ENCODE results near the gene LEMD1.
A peak's percentile ranks its signal among the peaks of the same experiment; 100 is the strongest.
"Not testable (repeated sequence)": the region's sequence is repeated elsewhere in the genome, so short reads cannot be mapped to it uniquely, and the experiment has no call there.

The LEMD1 gene

DNA sequence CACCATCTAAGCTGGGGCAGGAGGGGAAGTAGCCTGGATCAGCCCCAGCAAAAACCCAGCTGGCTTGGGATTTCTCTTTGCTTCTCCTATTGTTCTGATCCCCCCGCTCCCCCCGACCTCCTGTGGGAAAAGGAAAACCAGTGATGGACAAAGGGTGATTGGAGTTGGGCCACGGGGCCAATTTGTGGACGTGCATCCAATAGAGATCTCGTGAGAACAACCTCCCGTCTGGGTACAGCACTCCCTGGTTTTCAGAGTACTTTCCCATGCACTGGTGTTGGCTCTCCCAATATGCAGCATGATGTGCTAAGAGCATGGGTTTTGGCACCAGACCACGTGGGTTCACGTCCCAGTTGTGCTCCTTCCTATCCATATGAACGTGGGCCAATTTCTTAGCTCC lies 25.0 kb upstream of the LEMD1 start:
- no peak for DNase-seq

DNA sequence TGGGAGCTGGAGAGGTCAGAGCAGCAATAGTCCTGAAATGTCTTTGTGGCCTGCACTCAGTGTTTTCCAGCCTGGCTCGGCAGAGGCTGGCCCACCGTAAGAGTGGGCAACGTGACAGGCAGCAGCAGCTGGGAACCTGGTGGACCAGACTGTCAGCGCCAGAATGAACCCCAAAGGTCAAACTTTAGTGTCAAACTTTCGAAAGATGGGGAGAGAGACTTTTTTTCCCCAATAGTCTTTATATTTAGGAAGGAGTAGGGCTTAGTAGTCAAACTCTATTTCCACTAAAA lies 23.7 kb upstream of the LEMD1 start:
- no peak for DNase-seq

- DNase-seq: peak; percentile 44
Measured at GRCh38 chr1:205444931-205445645, 23.2 kb upstream of the LEMD1 start.

GRCh38 chr1:205444300-205444930 lies 22.6 kb upstream of the LEMD1 start:
- DNase-seq: no peak

DNA sequence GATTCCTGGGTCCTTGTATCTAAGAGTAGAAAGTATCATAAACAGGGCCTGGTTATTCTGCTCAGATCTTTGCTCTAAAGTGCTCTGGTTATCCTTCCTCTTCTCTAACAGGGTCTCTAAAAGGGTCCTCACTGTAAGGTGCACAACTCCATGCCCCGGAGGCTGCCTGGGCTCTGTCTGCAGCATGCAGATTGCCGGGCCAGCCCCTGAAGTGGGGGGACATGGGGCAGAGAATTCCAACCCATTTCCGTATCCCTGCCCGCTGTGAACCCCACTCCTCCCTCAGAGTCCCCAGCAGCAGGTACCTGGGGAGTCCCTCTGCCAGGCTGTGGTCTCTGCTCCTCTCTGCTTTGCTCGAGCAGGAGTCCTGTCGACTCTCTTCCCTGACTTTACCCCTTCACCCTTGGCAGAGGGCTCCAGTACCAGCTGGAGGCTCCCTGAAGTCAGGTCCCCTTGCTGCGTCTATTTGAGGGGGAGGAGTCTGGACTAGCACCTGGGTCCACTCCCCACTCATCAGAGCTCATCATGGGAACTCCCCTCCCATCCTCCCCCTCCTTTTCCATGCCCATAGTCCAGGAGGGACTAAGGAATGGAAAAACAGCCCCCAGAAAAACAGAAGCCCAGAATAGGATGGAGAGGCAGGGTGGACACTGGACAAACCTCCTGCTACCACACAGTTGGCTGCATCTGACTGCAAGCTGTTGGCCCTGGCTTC lies 21.9 kb upstream of the LEMD1 start:
- no peak for DNase-seq

GRCh38 chr1:205442051-205442725 lies 20.3 kb upstream of the LEMD1 start:
- DNase-seq: no peak

DNA sequence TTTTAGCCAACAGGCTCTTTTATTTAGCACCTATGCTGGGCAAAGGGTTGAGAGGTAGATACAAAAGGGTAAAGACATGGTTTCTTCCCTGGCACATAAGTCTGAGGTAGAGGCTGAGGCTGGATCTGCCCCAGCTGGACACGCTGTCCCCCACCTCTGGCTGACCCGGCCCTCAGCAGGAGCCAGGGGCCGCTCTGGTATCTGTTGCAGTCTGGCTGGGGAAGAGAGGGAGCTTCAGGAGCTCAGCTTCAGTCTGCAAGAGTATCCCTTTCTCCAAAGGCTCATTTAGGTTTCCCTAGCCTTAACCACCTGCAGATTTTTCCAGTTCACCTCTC lies 19.8 kb upstream of the LEMD1 start:
- DNase-seq: no peak

DNA sequence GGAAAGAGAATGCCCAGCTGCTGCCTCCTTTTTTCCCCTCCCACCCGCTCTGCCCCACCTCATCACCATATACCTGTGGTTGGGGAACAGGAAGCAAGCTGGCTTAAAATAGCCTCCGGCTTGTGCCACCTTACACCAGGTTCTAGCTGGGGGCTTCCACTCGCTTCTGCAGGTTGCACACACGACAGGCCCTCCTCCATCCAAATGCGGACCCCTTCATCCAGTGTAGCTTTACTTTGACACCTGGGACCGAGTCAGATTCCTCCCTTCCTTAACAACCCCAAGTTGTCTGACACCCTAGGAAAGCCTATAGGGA lies 19.4 kb upstream of the LEMD1 start:
- DNase-seq: no peak

DNA sequence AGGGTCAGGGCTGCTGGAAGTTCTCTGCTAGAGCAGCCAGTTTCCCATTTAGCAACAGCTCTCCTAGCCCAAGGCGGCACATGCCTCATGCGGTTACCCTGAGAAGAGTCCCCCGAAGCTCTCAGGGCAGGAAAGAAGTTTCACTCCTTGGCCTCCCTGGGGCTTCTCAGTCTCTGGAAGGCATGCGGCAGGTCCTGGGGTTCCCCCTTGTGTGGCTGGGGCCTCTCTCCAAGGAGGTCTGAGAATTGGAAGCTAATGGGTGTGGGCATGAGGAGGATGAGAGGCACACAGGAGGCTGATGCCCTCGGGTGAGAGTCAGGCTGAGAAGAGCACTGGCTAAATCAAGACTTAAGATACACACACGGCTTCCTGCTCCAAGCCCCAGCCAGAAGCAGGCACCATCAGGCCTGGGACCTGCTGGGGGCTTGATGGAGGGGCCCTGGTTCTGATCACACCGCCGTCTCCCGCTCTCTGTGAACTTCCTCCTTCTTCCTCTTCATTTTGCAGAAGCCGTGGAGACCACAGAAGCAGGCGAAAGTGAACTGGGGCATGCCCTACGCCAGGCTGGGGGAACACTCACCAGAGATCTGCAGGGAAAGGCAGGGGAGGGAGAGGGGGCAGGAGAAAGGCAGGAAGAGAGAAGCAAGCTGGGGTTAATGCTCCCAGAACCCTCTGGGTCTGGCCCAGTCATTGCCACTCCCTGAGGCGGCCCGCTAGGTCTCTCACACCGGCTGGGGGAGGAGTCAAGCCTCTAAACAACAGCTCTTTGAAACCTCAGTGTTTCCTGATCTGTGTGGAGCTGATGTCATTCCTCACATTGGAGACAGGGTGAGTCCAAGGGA lies 18.8 kb upstream of the LEMD1 start:
- no peak for DNase-seq

DNA sequence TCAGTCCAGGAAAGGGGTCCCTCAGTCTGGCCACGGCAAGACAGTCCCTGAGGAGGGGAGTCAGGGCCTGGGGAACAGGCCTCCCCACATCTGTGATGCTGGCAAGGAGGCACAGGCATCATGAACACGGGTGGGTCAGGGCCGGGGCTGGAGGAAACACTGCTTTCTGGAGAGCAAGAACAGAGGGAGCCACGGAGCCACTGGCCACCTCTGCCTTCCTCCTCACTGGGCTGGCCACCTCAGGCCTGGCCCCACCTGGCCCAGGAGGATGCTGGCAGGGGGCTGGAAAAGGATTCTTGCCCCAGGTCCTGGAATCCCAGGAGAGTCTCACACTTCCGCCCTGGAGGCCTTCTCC lies 18.2 kb upstream of the LEMD1 start:
- DNase-seq: no peak

DNA sequence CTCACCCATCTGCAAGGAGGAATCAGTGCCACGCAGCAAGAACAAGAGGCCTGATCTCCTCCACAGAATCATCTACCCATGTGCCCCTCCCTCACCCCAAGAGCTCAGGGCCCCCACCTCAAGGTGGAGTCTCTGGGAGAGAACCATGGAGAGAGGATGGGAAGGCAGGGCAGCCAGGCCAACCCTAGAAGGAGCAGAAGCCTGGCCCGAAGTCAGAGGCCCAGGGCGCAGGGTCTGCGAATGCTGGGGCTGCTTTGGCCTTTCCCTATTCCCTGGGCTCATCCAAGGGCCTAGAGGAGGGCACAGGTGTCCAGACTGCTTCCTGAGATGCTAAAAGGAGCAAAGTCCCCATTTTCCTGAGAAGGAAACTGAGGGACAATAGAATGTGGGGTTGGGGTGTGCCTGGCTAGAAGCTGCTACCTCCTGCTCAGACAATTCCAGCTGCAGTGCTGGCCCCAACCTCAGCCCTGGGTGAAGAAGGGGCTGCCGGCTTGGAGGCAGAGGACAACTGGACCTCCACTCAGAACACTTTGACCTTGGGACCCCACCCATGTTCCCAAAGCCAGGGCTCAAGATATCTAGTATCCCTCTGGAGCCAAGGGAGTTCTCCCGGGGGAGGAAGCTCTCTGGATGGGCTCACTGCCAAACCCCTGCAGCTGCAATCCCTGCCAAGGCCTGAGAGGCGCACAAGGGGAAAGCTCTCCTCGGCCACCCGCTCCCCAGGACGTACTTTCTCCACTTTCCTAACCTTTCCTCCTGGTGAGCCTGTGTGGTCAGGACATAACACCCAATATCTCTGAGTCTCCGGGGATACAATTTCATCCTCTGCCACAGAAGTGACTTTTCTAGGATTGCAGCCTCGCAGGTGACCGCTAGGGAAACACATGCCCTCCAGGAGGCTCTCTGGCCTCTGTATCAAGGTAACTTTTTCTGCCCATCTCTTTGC lies 16.6 kb upstream of the LEMD1 start:
- DNase-seq: peak; percentile 69

GRCh38 chr1:205437570-205437969 lies 15.7 kb upstream of the LEMD1 start:
- no peak for DNase-seq

GRCh38 chr1:205436776-205437410 lies 15.0 kb upstream of the LEMD1 start:
- DNase-seq: no peak

- no peak for DNase-seq
Measured at GRCh38 chr1:205435578-205436573, 14.0 kb upstream of the LEMD1 start.

- peak; percentile 58 for DNase-seq
Measured at GRCh38 chr1:205434738-205435137, 12.9 kb upstream of the LEMD1 start.

- not testable (repeated sequence) for DNase-seq
Measured at GRCh38 chr1:205432692-205433091, 10.8 kb upstream of the LEMD1 start.

- no peak for DNase-seq
Measured at GRCh38 chr1:205432116-205432515, 10.3 kb upstream of the LEMD1 start.

DNA sequence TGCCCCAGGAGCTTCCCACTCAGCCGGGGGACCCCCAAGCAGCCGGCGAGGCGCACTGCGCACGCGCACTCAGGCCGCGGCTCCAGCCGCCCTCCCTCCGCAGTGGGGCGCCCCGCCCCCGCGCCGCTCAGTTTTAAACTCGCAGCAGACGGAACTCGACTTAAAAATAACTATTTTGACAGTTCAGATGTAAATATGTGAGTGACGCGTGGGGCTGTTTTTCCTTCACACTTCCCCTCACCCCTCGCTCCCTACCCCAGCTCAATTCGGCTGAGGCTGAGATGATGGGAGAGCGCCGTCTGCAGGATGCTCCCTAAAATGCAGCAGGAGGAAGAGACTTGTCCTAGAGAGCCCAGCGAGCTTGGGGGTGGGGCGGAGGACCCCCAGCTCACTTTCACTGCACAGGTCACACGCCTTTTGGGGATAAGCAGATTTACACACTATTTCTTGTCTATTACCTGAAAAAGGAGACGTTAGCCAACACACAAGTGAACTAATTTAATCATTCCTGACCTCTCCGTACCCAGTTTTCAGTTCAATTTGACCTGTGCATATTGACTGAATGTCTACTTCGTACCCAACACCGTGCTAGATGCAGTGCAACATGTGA lies 8.9 kb upstream of the LEMD1 start:
- no peak for DNase-seq

DNA sequence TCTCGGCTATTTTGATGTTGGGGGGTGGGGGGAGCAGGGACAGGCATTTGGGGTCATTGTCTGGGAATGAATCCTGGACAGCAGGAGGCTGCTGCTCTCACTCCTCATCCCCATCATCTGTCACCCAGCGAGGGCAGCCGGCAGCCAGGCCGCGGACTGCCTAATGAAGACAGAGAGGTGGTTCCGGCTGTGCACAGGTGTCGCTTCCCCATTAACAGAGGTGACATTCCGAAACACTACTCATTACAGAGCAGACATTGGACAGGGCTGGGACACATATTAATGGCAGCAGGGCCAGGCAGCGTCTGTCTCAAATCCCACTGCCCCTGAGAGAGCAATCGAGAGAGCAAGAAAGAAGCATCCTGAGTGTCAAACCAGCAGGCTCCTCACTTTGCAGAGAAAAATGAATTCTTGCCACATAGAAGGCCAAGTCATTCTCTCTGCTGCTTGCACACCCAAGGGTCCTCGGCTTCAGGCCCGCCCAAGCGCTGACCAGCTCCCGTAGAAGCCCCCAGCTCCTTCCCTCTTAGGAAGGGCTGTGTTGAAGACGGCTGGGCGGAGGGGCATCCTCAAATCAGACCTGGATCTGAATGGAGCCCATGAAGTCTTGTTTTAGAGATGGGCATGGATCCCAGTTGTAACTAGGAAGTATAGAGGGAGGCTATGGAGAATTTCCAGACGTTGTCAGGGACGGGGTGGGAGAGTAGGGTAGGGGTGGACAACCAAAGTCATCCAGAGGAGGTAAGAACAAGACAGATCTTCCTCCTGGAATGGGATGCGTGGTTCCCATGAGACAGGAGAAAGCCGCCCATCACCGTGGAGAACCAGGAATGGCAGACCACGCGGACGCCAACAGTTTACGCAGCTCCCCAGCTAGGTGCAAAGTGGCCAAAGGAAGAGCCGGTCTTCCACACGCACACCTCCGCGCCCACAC lies 8.2 kb upstream of the LEMD1 start:
- no peak for DNase-seq
